Endothelial cell of umbilical vein (primary cell): ENCODE results near the gene RPS19. TPM values are rescaled to one million over a fixed set of nuclear protein-coding genes. Genes with fewer than 3 reads are reported as not detected.

Source experiments
- BruUV-seq: library from RNA; stranded (reverse); fragments of 400-500 nt; replicated peaks from 2 replicates; lab custom pipeline; 2021; lab: Mats Ljungman, UMichigan
- CTCF ChIA-PET: fragments of 300-600, 350-600 bp; sonication (Branson Sonifier 250); formaldehyde crosslinking; loops from one replicate; lab custom pipeline; 2021; ENCODE audit warnings: antibody characterized with exemption, inconsistent platforms; lab: Charles Lee
- POLR2A ChIA-PET: fragments of 300-600, 350-600 bp; sonication (Branson Sonifier 250); formaldehyde crosslinking; loops from one replicate; lab custom pipeline; 2021; ENCODE audit warnings: antibody characterized with exemption, inconsistent platforms; lab: Charles Lee
- DNase-seq: peaks from one replicate; pipeline ENCODE4 v3.0.0-alpha.2; 2011; ENCODE audit warnings: low read depth, low spot score
- FAIRE-seq: peaks from 2 replicates; lab custom pipeline; 2011; peaks lifted over from hg19 to GRCh38; lab: Jason Lieb, UNC
- H2AFZ ChIP-seq: 2 replicates; pipeline ENCODE4 v1.6.0; 2012; ENCODE audit warnings: low read depth, low read length, control low read depth, inconsistent platforms
- H3K27ac ChIP-seq: 2 replicates; pipeline ENCODE4 v1.5.1; 2011; ENCODE audit warnings: low read depth, mild to moderate bottlenecking, control low read depth, low read length, moderate library complexity; ENCODE audit not compliant: insufficient read depth
- H3K27me3 ChIP-seq, 2 experiments: 2 replicates each; pipeline versions ENCODE4 v1.6.0 to v1.6.1; 2011; ENCODE audit warnings: low read length in 2 of 2, mixed read lengths in 1 of 2; ENCODE audit not compliant: control insufficient read depth in 2 of 2, insufficient read depth in 2 of 2
- H3K36me3 ChIP-seq, 2 experiments: 2 replicates in 1 of 2; 3 replicates in 1 of 2; pipeline ENCODE4 v1.5.1; 2011; ENCODE audit warnings: low read length in 2 of 2, mild to moderate bottlenecking in 1 of 2, moderate library complexity in 1 of 2; ENCODE audit not compliant: control insufficient read depth in 2 of 2, insufficient read depth in 2 of 2; ENCODE audit errors: extremely low read depth in 1 of 2
- H3K4me1 ChIP-seq: 3 replicates; pipeline ENCODE4 v1.5.1; 2011; ENCODE audit warnings: mild to moderate bottlenecking, low read length; ENCODE audit not compliant: control insufficient read depth, insufficient read depth; ENCODE audit errors: extremely low read depth
- H3K4me2 ChIP-seq: 2 replicates; pipeline ENCODE4 v1.6.1; 2011; ENCODE audit warnings: low read length, control low read depth, mixed read lengths; ENCODE audit not compliant: insufficient read depth
- H3K4me3 ChIP-seq, 3 experiments: fragments of 200-600 bp in 1 of 3; sonication (generic), shearing (Covaris generic) in 1 of 3; replicated peaks in 1 of 3; 2 replicates each; pipeline ENCODE4 v1.5.1; 2011 to 2016; ENCODE audit warnings: control low read depth in 3 of 3, low read length in 3 of 3, mild to moderate bottlenecking in 2 of 3, inconsistent platforms in 1 of 3, low read depth in 1 of 3, moderate library complexity in 1 of 3; ENCODE audit not compliant: insufficient read depth in 1 of 3
- H3K79me2 ChIP-seq: 2 replicates; pipeline ENCODE4 v1.6.0; 2012; ENCODE audit warnings: low read length, inconsistent platforms; ENCODE audit not compliant: control insufficient read depth, insufficient read depth
- H3K9ac ChIP-seq: replicated peaks from 2 replicates; pipeline ENCODE3; 2011; ENCODE audit warnings: low read length, control low read depth; ENCODE audit not compliant: insufficient read depth; ENCODE audit errors: extremely low read depth
- H3K9me1 ChIP-seq: replicated peaks from 3 replicates; pipeline ENCODE4 v1.6.0; 2011; ENCODE audit warnings: mild to moderate bottlenecking, low read length; ENCODE audit not compliant: control insufficient read depth, insufficient read depth; ENCODE audit errors: extremely low read depth
- H3K9me3 ChIP-seq: replicated peaks from 2 replicates; pipeline ENCODE4 v1.5.1; 2012; ENCODE audit warnings: low read length, inconsistent platforms; ENCODE audit not compliant: control insufficient read depth, insufficient read depth
- H4K20me1 ChIP-seq: replicated peaks from 2 replicates; pipeline ENCODE3; 2011; ENCODE audit warnings: mild to moderate bottlenecking, low read length; ENCODE audit not compliant: control insufficient read depth, insufficient read depth; ENCODE audit errors: extremely low read depth
- CTCF ChIP-seq, 2 donors: IDR thresholded peaks; 1 replicate in 1 of 2; 2 replicates in 1 of 2; pipeline ENCODE4 v1.5.1; 2011; ENCODE audit warnings: low read length in 2 of 2, mild to moderate bottlenecking in 2 of 2, moderate library complexity in 2 of 2, control low read depth in 1 of 2, inconsistent platforms in 1 of 2, low read depth in 1 of 2; ENCODE audit not compliant: insufficient read depth in 1 of 2; ENCODE audit errors: extremely low read depth in 1 of 2
- EZH2 ChIP-seq: IDR thresholded peaks from 2 replicates; pipeline ENCODE4 v1.6.1; 2012; ENCODE audit warnings: borderline replicate concordance, low read depth, mild to moderate bottlenecking, moderate library complexity, low read length, inconsistent platforms; ENCODE audit not compliant: severe bottlenecking
- FOS ChIP-seq: IDR thresholded peaks from 2 replicates; pipeline ENCODE4 v1.6.1; 2011; ENCODE audit warnings: mild to moderate bottlenecking, low read length, moderate library complexity, borderline replicate concordance; ENCODE audit not compliant: insufficient read depth
- GATA2 ChIP-seq: IDR thresholded peaks from 2 replicates; pipeline ENCODE4 v1.7.0; 2011; ENCODE audit warnings: low read depth, mild to moderate bottlenecking, moderate library complexity, mixed read lengths, low read length; ENCODE audit not compliant: insufficient read length, insufficient read depth
- JUN ChIP-seq: IDR thresholded peaks from 2 replicates; pipeline ENCODE4 v1.6.1; 2011; ENCODE audit warnings: borderline replicate concordance, low read depth; ENCODE audit not compliant: insufficient read length, insufficient read depth
- MAX ChIP-seq: IDR thresholded peaks from 2 replicates; pipeline ENCODE4 v1.6.1; 2011; ENCODE audit not compliant: insufficient read depth, insufficient read length
- MYC ChIP-seq: IDR thresholded peaks from one replicate; pipeline ENCODE4 v1.6.1; 2011; ENCODE audit warnings: mild to moderate bottlenecking, low read depth, low read length
- POLR2A ChIP-seq: IDR thresholded peaks from 2 replicates; pipeline ENCODE4 v1.6.1; 2012; ENCODE audit warnings: low read depth, mild to moderate bottlenecking, control low read depth, low read length
- POLR2AphosphoS5 ChIP-seq: IDR thresholded peaks from 2 replicates; pipeline ENCODE4 v1.6.1; 2012; ENCODE audit warnings: low read depth, mild to moderate bottlenecking, control low read depth, low read length, moderate library complexity; ENCODE audit not compliant: insufficient read depth
- dilution Hi-C: fragments of 300-500 bp; cut with MboI; formaldehyde crosslinking; loops from one replicate; pipeline ENCODE4 v1.15.0; 2019; ENCODE audit warnings: low sequenced_read_pairs; ENCODE audit not compliant: extremely low pct_ligation_motif_present
- intact Hi-C: fragments of 100-400 bp; cut with micrococcal nuclease; formaldehyde crosslinking; loops from one replicate; pipeline ENCODE4 v1.10.0; 2022
- polyA plus RNA-seq, 4 experiments: library from polyadenylated mRNA; depleted of rRNA in 3 of 4; stranded (reverse) in 3 of 4; unstranded in 1 of 4; fragments of >200 nt; gene quantifications; 2 replicates each; pipeline versions ENCODE4 v1.2.1 to v1.2.3, GENCODE V29; 2011 to 2012; ENCODE audit warnings: missing spikeins in 1 of 4
- total RNA-seq: library from RNA; stranded (reverse); gene quantifications from 2 replicates; pipeline ENCODE4 v1.2.3, GENCODE V29; 2021

The RPS19 gene
- total and polyA plus RNA-seq, 2 donors (not counting 3 experiments of a cell fraction or from before 2014, with no cell fraction given), result 2,234 to 4,353 TPM

- ChIA-PET CTCF (no interaction called here), POLR2A (no interaction called here)
- Histone ChIP-seq H3K27me3 (no peaks in the 10 kb centered on the region), H3K27ac (no peak overlapping the region), H3K9me3 (no peaks in the 10 kb centered on the region), H3K4me2 (no peak overlapping the region), H3K36me3 (peaks cover 6 to 31% of the 10 kb centered on the region in 2 experiments), H4K20me1 (no peaks in the 10 kb centered on the region), H3K79me2 (peaks cover under 1% of the 10 kb centered on the region), H3K9ac (no peak overlapping the region), H3K4me1 (peaks cover under 1% of the 10 kb centered on the region), H3K4me3 (no peak overlapping the region), H2AFZ (no peak overlapping the region), H3K9me1 (no peaks in the 10 kb centered on the region)
- no TSS peak for BruUV-seq
- TF ChIP-seq JUN, result no peak
- no peak for TF ChIP-seq CTCF (IDR thresholded peaks at IDR 0.05; ENCODE audit: extremely low read depth in 1 of 2, insufficient read depth in 1 of 2, low read depth in 1 of 2, low read length in 2 of 2)
- TF ChIP-seq POLR2A, result no peak
- no peak for TF ChIP-seq MAX
- TF ChIP-seq EZH2, result no peak
- no peak for TF ChIP-seq FOS
- no peak for TF ChIP-seq GATA2
- no peak for TF ChIP-seq POLR2AphosphoS5
- no peak for TF ChIP-seq MYC
- dilution Hi-C loops (no loop called here), intact Hi-C loops (no loop called here)
- FAIRE-seq (no peak), DNase-seq (no peak)
Measured at GRCh38 chr19:41892173-41892902, 32.3 kb downstream of the RPS19 start.
